MCF 10A (cell line): Measurements from ENCODE around the gene ADGRL1. TPM values are rescaled to one million over a fixed set of nuclear protein-coding genes. Genes with fewer than 3 reads are reported as not detected.

ENCODE experiments used
- BruUV-seq: library from RNA; stranded (reverse); fragments of 400-500 nt; replicated peaks from 2 replicates; lab custom pipeline; 2021; lab: Mats Ljungman, UMichigan
- CTCF ChIA-PET: fragments of 300-600 bp; sonication (Branson Sonifier 250); formaldehyde crosslinking; extraction: SDS; loops from one replicate; lab custom pipeline; 2021; ENCODE audit warnings: antibody characterized with exemption, inconsistent platforms; lab: Yijun Ruan, JAX
- POLR2A ChIA-PET: fragments of 300-600, 350-650 bp; sonication (Branson Sonifier 250); formaldehyde crosslinking; extraction: SDS; loops from one replicate; lab custom pipeline; 2020; ENCODE audit warnings: antibody characterized with exemption, inconsistent platforms; lab: Yijun Ruan, JAX
- DNase-seq: peaks from one replicate; pipeline ENCODE4 v3.0.0-alpha.2; 2018; ENCODE audit not compliant: unreplicated experiment
- H3K27ac Mint-ChIP-seq: one replicate; pipeline ENCODE4 v1.8.0; 2022; ENCODE audit warnings: mild to moderate bottlenecking, low read depth, mixed read lengths; ENCODE audit not compliant: unreplicated experiment
- H3K27me3 Mint-ChIP-seq: one replicate; pipeline ENCODE4 v1.8.0; 2022; ENCODE audit warnings: mixed read lengths; ENCODE audit not compliant: insufficient read depth, unreplicated experiment
- H3K36me3 Mint-ChIP-seq: one replicate; pipeline ENCODE4 v1.8.0; 2022; ENCODE audit warnings: mild to moderate bottlenecking, moderate library complexity, mixed read lengths; ENCODE audit not compliant: insufficient read depth, unreplicated experiment
- H3K4me1 Mint-ChIP-seq: one replicate; pipeline ENCODE4 v1.8.0; 2022; ENCODE audit warnings: mixed read lengths; ENCODE audit not compliant: insufficient read depth, unreplicated experiment
- H3K4me3 Mint-ChIP-seq: one replicate; pipeline ENCODE4 v1.8.0; 2022; ENCODE audit warnings: mild to moderate bottlenecking, moderate library complexity, mixed read lengths; ENCODE audit not compliant: unreplicated experiment
- H3K9me3 Mint-ChIP-seq: one replicate; pipeline ENCODE4 v1.8.0; 2022; ENCODE audit warnings: mixed read lengths; ENCODE audit not compliant: unreplicated experiment
- intact Hi-C: fragments of 100-400 bp; cut with micrococcal nuclease; formaldehyde crosslinking; loops from 2 replicates; pipeline ENCODE4 v1.14.1; 2022
- total RNA-seq: library from RNA; stranded (reverse); gene quantifications from 2 replicates; pipeline ENCODE4 v1.2.3, GENCODE V29; 2022
- TF ChIP-seq, protein P1 (sequence below): fragments of 200-600 bp; IDR thresholded peaks from one replicate; pipeline ENCODE4 v1.8.0; 2022; ENCODE audit warnings: antibody characterized with exemption, mild to moderate bottlenecking; ENCODE audit not compliant: unreplicated experiment

ADGRL1 gene
- total RNA-seq, 1 experiment from 2014 or later, result 15.9 TPM

DNA sequence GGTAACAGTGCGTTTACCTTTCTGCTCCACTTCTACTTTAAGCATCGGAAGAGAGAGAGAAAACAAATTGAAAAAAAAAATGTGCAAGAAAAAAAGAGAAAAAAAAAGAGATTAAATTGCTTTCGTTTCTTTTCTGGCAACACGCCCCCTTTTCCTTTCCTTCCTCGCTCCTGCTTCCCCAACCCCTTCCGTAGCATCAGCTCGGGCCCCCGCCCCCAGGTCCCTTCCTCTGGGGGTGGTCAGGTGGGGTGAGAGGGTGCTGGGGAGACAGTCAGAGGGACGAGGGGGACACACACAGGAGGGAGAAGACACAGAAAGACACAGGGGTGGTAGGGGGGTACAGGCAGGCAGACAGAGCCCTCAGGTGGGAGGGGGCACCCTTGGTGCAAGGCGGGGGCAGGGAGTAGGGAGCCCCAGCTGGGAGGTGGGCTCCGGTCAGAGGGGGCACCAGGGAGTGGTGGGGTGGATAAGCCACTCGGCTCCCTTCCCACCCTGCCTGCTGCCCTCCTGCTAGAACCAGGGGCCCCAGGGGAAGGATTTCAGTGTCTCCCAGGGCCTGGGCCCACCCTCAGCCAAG is 38.9 kb downstream of the ADGRL1 start:
- H3K27ac Mint-ChIP-seq, result no peak overlapping the region
- BruUV-seq, result no TSS peak
- ChIA-PET POLR2A (no interaction called here), CTCF (no interaction called here)
- TF ChIP-seq, protein P1, sequence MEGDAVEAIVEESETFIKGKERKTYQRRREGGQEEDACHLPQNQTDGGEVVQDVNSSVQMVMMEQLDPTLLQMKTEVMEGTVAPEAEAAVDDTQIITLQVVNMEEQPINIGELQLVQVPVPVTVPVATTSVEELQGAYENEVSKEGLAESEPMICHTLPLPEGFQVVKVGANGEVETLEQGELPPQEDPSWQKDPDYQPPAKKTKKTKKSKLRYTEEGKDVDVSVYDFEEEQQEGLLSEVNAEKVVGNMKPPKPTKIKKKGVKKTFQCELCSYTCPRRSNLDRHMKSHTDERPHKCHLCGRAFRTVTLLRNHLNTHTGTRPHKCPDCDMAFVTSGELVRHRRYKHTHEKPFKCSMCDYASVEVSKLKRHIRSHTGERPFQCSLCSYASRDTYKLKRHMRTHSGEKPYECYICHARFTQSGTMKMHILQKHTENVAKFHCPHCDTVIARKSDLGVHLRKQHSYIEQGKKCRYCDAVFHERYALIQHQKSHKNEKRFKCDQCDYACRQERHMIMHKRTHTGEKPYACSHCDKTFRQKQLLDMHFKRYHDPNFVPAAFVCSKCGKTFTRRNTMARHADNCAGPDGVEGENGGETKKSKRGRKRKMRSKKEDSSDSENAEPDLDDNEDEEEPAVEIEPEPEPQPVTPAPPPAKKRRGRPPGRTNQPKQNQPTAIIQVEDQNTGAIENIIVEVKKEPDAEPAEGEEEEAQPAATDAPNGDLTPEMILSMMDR, result no peak
- H3K36me3 Mint-ChIP-seq, result no peaks in the 10 kb centered on the region
- no peaks in the 10 kb centered on the region for H3K27me3 Mint-ChIP-seq
- H3K4me1 Mint-ChIP-seq, result no peaks in the 10 kb centered on the region
- intact Hi-C loops, result no loop called here
- no peaks in the 10 kb centered on the region for H3K9me3 Mint-ChIP-seq
- DNase-seq, result no peak
- H3K4me3 Mint-ChIP-seq, result no peak overlapping the region

DNA sequence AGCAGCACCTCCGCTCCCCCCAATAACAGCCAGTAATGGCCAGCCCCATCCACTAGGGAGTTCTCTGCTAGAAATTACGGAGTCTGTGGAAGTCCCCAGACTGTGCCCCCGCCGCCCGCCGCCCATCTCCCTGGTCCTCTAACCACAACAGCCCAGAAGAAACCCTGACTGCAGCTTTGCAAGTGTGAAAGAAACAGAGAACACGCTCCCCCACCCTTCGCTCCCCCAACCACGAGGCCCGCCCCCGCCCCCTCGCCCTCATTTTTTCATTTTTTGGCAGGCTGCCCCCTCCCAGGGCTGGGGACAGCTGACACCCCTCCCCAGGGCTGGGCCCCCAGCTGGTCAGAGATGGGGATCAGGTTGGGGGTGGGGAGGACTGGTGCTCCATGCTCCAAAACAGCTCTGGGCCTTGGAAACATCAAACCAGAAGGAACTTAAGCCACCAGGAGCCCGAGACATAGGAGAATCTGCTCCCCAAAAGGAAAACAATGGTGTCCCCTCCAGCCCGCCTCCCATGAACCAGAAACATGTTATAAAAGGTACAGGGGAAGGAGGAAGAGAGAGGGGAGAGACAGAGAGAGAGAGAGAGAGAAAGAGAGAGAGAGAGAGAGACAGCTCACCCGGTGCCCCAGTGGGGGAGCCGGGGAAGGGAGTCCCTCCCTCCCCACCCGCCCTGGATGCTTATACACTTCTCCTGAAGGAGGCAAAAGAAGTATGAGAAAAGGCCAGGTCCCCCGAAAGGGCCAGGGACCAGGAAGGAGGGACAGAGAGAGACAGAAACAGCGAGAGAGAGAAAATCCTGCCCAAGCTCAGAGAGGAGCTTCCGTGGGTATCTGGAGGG is 39.8 kb downstream of the ADGRL1 start:
- no peaks in the 10 kb centered on the region for H3K9me3 Mint-ChIP-seq
- TF ChIP-seq, protein P1, result no peak
- H3K4me1 Mint-ChIP-seq, result no peaks in the 10 kb centered on the region
- no peak overlapping the region for H3K4me3 Mint-ChIP-seq
- intact Hi-C loops, result no loop called here
- H3K36me3 Mint-ChIP-seq, result peaks cover 6% of the 10 kb centered on the region
- DNase-seq, result no peak
- no peaks in the 10 kb centered on the region for H3K27me3 Mint-ChIP-seq
- BruUV-seq, result no TSS peak
- POLR2A ChIA-PET, result no interaction called here
- H3K27ac Mint-ChIP-seq, result no peak overlapping the region
- CTCF ChIA-PET, result interaction anchor here (0.5 kb wide), 1 partner anchor 187 kb away, joined by 5 read pairs; no protein-coding TSS in a partner anchor

DNA sequence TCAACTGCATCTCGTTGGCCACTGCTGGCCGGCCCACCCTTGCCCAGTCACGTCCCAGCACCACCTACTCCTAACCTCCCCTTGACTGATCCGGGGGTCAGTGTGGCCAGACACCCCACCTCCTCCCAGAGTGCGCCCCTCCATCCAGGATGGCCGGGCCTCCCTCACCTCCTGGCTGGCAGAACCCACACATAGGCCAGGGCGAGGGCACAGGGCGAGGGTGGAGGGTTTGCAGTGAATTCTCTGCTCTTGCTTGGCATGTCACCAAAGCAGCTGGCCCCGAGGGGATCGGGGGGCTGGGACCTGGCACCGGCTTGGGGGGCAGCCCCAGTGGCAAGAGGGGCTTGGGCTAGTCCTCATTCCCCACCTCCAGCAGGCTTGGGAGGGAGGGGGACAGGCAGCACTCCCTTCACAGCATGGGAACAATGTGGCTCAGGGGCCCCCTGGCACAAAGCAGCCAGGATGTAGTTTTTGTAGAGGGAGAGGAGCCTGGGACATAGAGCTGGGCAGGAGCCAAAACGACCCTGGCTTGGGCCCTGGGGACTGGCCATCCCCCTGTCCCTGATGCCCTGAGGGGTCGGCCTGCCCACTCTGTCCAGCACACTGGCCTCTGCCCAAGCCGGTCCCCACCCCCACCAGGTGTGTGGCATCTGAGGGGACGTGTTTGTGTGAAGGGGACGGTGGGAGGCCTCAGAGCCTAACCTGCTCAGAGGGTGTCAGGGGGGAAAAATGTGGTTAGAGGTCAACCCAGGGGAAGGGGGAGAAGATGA is 41.1 kb downstream of the ADGRL1 start:
- no TSS peak for BruUV-seq
- CTCF ChIA-PET, result no interaction called here
- H3K27ac Mint-ChIP-seq, result no peak overlapping the region
- H3K27me3 Mint-ChIP-seq, result no peaks in the 10 kb centered on the region
- H3K4me1 Mint-ChIP-seq, result no peaks in the 10 kb centered on the region
- POLR2A ChIA-PET, result interaction anchor here (0.7 kb wide), 1 partner anchor 156 kb away, joined by 3 read pairs; no protein-coding TSS in a partner anchor
- peaks cover 7% of the 10 kb centered on the region for H3K36me3 Mint-ChIP-seq
- DNase-seq, result no peak
- no peak overlapping the region for H3K4me3 Mint-ChIP-seq
- TF ChIP-seq, protein P1, result no peak
- H3K9me3 Mint-ChIP-seq, result no peaks in the 10 kb centered on the region
- intact Hi-C loops, result no loop called here

DNA sequence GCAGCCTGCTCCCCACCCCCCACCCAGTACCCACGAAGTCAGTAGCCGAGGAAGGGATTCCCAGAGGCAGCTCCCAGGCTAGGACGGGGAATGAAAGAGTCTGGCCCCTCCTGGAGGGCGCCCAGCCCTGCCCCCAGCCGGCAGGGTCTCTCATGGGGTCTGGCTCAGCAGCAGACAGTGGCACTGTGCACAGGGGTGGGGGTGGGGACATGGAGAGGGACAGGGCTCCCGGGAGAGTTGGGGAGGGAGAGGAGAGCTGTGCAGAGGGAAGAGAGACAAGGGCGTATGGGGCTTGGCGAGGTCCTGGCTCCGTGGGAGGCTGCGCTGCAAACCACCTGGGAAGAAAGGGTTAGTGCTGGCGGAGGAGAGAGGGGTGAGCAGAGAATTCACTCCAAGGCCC is 41.9 kb downstream of the ADGRL1 start:
- no peak overlapping the region for H3K4me3 Mint-ChIP-seq
- no peak overlapping the region for H3K27ac Mint-ChIP-seq
- no peaks in the 10 kb centered on the region for H3K27me3 Mint-ChIP-seq
- intact Hi-C loops, result no loop called here
- no peaks in the 10 kb centered on the region for H3K4me1 Mint-ChIP-seq
- CTCF ChIA-PET, result no interaction called here
- no TSS peak for BruUV-seq
- POLR2A ChIA-PET, result no interaction called here
- no peaks in the 10 kb centered on the region for H3K9me3 Mint-ChIP-seq
- TF ChIP-seq, protein P1, result no peak
- DNase-seq, result no peak
- peaks cover 15% of the 10 kb centered on the region for H3K36me3 Mint-ChIP-seq
